ENCODE data around the gene ORMDL1. TPM values are rescaled to one million over a fixed set of nuclear protein-coding genes. Genes with fewer than 3 reads are reported as not detected.

Gene ORMDL1
- 123 TPM for polyA plus RNA-seq (ENCODE audit: insufficient read length)
- long read RNA-seq, donor 1, transcript ORMDL1-201 (3 exons, 2,692 nt): minor isoform, 22 of 58 reads
- long read RNA-seq, donor 1, transcript ORMDL1-202 (5 exons, 1,137 nt): minor isoform, 6 of 58 reads
- long read RNA-seq, donor 1, transcript ORMDL1-203 (4 exons, 2,009 nt): major isoform, 28 of 58 reads
- long read RNA-seq, donor 1, partial matches to known transcripts: 0 of 58 reads
- long read RNA-seq, donor 1, other reads (novel, unspliced or antisense): 0 of 58 reads
- long read RNA-seq, donor 2, transcript ORMDL1-203 (4 exons, 2,009 nt): minor isoform, 25 of 63 reads
- long read RNA-seq, donor 2, transcript ORMDL1-201 (3 exons, 2,692 nt): major isoform, 29 of 63 reads
- long read RNA-seq, donor 2, partial matches to known transcripts: 7 of 63 reads
- long read RNA-seq, donor 2, other reads (novel, unspliced or antisense): 0 of 63 reads
- long read RNA-seq, donor 3, transcript ORMDL1-203 (4 exons, 2,009 nt): minor isoform, 15 of 43 reads
- long read RNA-seq, donor 3, transcript ORMDL1-202 (5 exons, 1,137 nt): minor isoform, 8 of 43 reads
- long read RNA-seq, donor 3, transcript ORMDL1-201 (3 exons, 2,692 nt): major isoform, 20 of 43 reads
- long read RNA-seq, donor 3, partial matches to known transcripts: 0 of 43 reads
- long read RNA-seq, donor 3, other reads (novel, unspliced or antisense): 0 of 43 reads
- long read RNA-seq, donor 4, partial matches to known transcripts: 0 of 6 reads
- long read RNA-seq, donor 4, other reads (novel, unspliced or antisense): 0 of 6 reads
- long read RNA-seq, donor 5, transcript ORMDL1-203 (4 exons, 2,009 nt): major isoform, 46 of 116 reads
- long read RNA-seq, donor 5, transcript ORMDL1-201 (3 exons, 2,692 nt): minor isoform, 43 of 116 reads
- long read RNA-seq, donor 5, partial matches to known transcripts: 22 of 116 reads
- long read RNA-seq, donor 5, other reads (novel, unspliced or antisense): 0 of 116 reads
- long read RNA-seq, donor 6, transcript ORMDL1-203 (4 exons, 2,009 nt): major isoform, 21 of 117 reads
- long read RNA-seq, donor 6, transcript ORMDL1-201 (3 exons, 2,692 nt): minor isoform, 16 of 117 reads
- long read RNA-seq, donor 6, transcript ORMDL1-202 (5 exons, 1,137 nt): minor isoform, 7 of 117 reads
- long read RNA-seq, donor 6, partial matches to known transcripts: 72 of 117 reads
- long read RNA-seq, donor 6, other reads (novel, unspliced or antisense): 0 of 117 reads
- long read RNA-seq, donor 7, transcript ORMDL1-203 (4 exons, 2,009 nt): minor isoform, 29 of 128 reads
- long read RNA-seq, donor 7, transcript ORMDL1-202 (5 exons, 1,137 nt): minor isoform, 6 of 128 reads
- long read RNA-seq, donor 7, transcript ORMDL1-201 (3 exons, 2,692 nt): major isoform, 53 of 128 reads
- long read RNA-seq, donor 7, partial matches to known transcripts: 36 of 128 reads
- long read RNA-seq, donor 7, other reads (novel, unspliced or antisense): 0 of 128 reads
- long read RNA-seq, donor 8, transcript ORMDL1-201 (3 exons, 2,692 nt): minor isoform, 9 of 21 reads
- long read RNA-seq, donor 8, transcript ORMDL1-203 (4 exons, 2,009 nt): major isoform, 10 of 21 reads
- long read RNA-seq, donor 8, partial matches to known transcripts: 0 of 21 reads
- long read RNA-seq, donor 8, other reads (novel, unspliced or antisense): 0 of 21 reads

GRCh38 chr2:189783927-189784867 is at the start of gene ORMDL1, which contains the start of gene PMS1:
Gene ORMDL1 (minus strand): TSS chr2:189784339. CDS start chr2:189782595, 1,744 bp downstream.
Gene PMS1 (plus strand): TSS chr2:189784450. CDS start chr2:189791810, 7,360 bp downstream.
- DNase-seq: peak; percentile 93

GRCh38 chr2:189830510-189830909 is 46.4 kb upstream of the ORMDL1 start:
- no peak for DNase-seq

GRCh38 chr2:189829102-189829833 is 45.1 kb upstream of the ORMDL1 start:
- DNase-seq: no peak

GRCh38 chr2:189826039-189826438 is 41.9 kb upstream of the ORMDL1 start:
- no peak for DNase-seq

- no peak for DNase-seq
Observed at GRCh38 chr2:189824694-189825396, 40.7 kb upstream of the ORMDL1 start.

- DNase-seq: no peak
Observed at GRCh38 chr2:189821953-189822748, 38.0 kb upstream of the ORMDL1 start.

GRCh38 chr2:189819297-189819704 is 35.2 kb upstream of the ORMDL1 start:
- DNase-seq: no peak

- DNase-seq: no peak
Observed at GRCh38 chr2:189818249-189819038, 34.3 kb upstream of the ORMDL1 start.

GRCh38 chr2:189803431-189803830 is 19.3 kb upstream of the ORMDL1 start:
- no peak for DNase-seq

GRCh38 chr2:189802396-189802912 is 18.3 kb upstream of the ORMDL1 start:
- DNase-seq: no peak

GRCh38 chr2:189799531-189799930 is 15.4 kb upstream of the ORMDL1 start:
- no peak for DNase-seq

GRCh38 chr2:189799030-189799331 is 14.8 kb upstream of the ORMDL1 start:
- DNase-seq: no peak

GRCh38 chr2:189798312-189799029 is 14.3 kb upstream of the ORMDL1 start:
- no peak for DNase-seq

- no peak for DNase-seq
Observed at GRCh38 chr2:189797902-189798301, 13.8 kb upstream of the ORMDL1 start.

- DNase-seq: no peak
Observed at GRCh38 chr2:189794310-189794709, 10.2 kb upstream of the ORMDL1 start.
